Stimulated activated CD8-positive, alpha-beta memory T cell treated with anti-CD3 and anti-CD28 coated beads, Interleukin-12 subunit alpha, Interleukin-12 subunit beta, amount 100 ng/mL, for 1 hour (primary cell): ENCODE data around the gene PXYLP1.
A peak's percentile ranks its signal among the peaks of the same experiment; 100 is the strongest.
"Not testable (repeated sequence)": the region's sequence is repeated elsewhere in the genome, so short reads cannot be mapped to it uniquely, and the experiment has no call there.

Source experiments
- DNase-seq: peaks from one replicate; pipeline ENCODE4 v3.0.0-alpha.2; 2020; ENCODE audit warnings: low read depth

The PXYLP1 gene

GRCh38 chr3:141294301-141294700 lies 62.7 kb downstream of the PXYLP1 start:
- DNase-seq, result no peak

- no peak for DNase-seq
Measured at GRCh38 chr3:141294848-141295247, 63.2 kb downstream of the PXYLP1 start.

- not testable (repeated sequence) for DNase-seq
Measured at GRCh38 chr3:141300426-141300825, 68.8 kb downstream of the PXYLP1 start.

- DNase-seq, result no peak
Measured at GRCh38 chr3:141302364-141303141, 70.9 kb downstream of the PXYLP1 start.

- DNase-seq, result peak; percentile 51
Measured at GRCh38 chr3:141303481-141304223, 72.0 kb downstream of the PXYLP1 start.

- DNase-seq, result no peak
Measured at GRCh38 chr3:141305436-141305835, 73.8 kb downstream of the PXYLP1 start.

- no peak for DNase-seq
Measured at GRCh38 chr3:141306276-141306675, 74.7 kb downstream of the PXYLP1 start.

GRCh38 chr3:141306922-141307321 lies 75.3 kb downstream of the PXYLP1 start:
- no peak for DNase-seq

- no peak for DNase-seq
Measured at GRCh38 chr3:141307351-141308059, 75.9 kb downstream of the PXYLP1 start.

- no peak for DNase-seq
Measured at GRCh38 chr3:141308588-141309218, 77.1 kb downstream of the PXYLP1 start.

- no peak for DNase-seq
Measured at GRCh38 chr3:141311170-141311495, 79.5 kb downstream of the PXYLP1 start.

GRCh38 chr3:141311496-141312353 lies 80.1 kb downstream of the PXYLP1 start:
- peak; percentile 96 for DNase-seq

GRCh38 chr3:141312354-141313092 lies 80.9 kb downstream of the PXYLP1 start:
- no peak for DNase-seq

GRCh38 chr3:141313093-141313683 lies 81.6 kb downstream of the PXYLP1 start:
- DNase-seq, result no peak

GRCh38 chr3:141314415-141314814 lies 82.8 kb downstream of the PXYLP1 start:
- DNase-seq, result not testable (repeated sequence)

GRCh38 chr3:141316851-141317250 lies 85.2 kb downstream of the PXYLP1 start:
- no peak for DNase-seq

GRCh38 chr3:141320399-141321108 lies 88.9 kb downstream of the PXYLP1 start:
- DNase-seq, result no peak

GRCh38 chr3:141321109-141321497 lies 89.5 kb downstream of the PXYLP1 start:
- DNase-seq, result no peak

GRCh38 chr3:141323936-141324704 lies 92.5 kb downstream of the PXYLP1 start:
- no peak for DNase-seq
